OCI-LY3 (cell line): Measurements from ENCODE around the gene CROCC.

ENCODE experiments used
- CTCF ChIP-seq: fragments of 200-600, 300-600 bp; sonication (generic); IDR thresholded peaks from 2 replicates; pipeline ENCODE4 v1.5.1; 2014; ENCODE audit warnings: antibody characterized with exemption, low read length, low read depth
- EZH2phosphoT487 ChIP-seq: fragments of 200-600 bp; shearing (Covaris generic); IDR thresholded peaks from 2 replicates; pipeline ENCODE4 v1.6.1; 2018; ENCODE audit warnings: antibody characterized with exemption, mixed run types, low read depth

- TF ChIP-seq CTCF (no peak), EZH2phosphoT487 (no peak)
Observed at GRCh38 chr1:16996845-16997244, 75.1 kb downstream of the CROCC start.
